ENCODE measurements around the gene MESP1. TPM values are rescaled to one million over a fixed set of nuclear protein-coding genes. Genes with fewer than 3 reads are reported as not detected.

Gene MESP1
- total and polyA plus RNA-seq, 2 of the 13 experiments (the other 11 are each of a cell fraction or from before 2014, with no cell fraction given), result not detected

- TF ChIP-seq CREB3 (CRISPR knock-in tag; IDR thresholded peaks at IDR 0.05), result no peak
- no peak for TF ChIP-seq ATF6 (CRISPR knock-in tag; conservative IDR thresholded peaks at IDR 0.05)
- no peak for TF ChIP-seq ZNF687 (CRISPR knock-in tag; IDR thresholded peaks at IDR 0.05)
- TF ChIP-seq ZNF775 (CRISPR knock-in tag; IDR thresholded peaks at IDR 0.05; ENCODE audit: borderline replicate concordance), result no peak
Measured at GRCh38 chr15:89784686-89784960, 33.6 kb upstream of the MESP1 start (continued).

Data from HepG2 (cell line).